GM12801 (cell line): ENCODE measurements around the gene NKX2-1.

Source experiments
- CTCF ChIP-seq: IDR thresholded peaks from one replicate; pipeline ENCODE4 v1.5.1; 2011; ENCODE audit warnings: control low read depth; ENCODE audit not compliant: insufficient read length; ENCODE audit errors: extremely low read depth

NKX2-1 gene

DNA sequence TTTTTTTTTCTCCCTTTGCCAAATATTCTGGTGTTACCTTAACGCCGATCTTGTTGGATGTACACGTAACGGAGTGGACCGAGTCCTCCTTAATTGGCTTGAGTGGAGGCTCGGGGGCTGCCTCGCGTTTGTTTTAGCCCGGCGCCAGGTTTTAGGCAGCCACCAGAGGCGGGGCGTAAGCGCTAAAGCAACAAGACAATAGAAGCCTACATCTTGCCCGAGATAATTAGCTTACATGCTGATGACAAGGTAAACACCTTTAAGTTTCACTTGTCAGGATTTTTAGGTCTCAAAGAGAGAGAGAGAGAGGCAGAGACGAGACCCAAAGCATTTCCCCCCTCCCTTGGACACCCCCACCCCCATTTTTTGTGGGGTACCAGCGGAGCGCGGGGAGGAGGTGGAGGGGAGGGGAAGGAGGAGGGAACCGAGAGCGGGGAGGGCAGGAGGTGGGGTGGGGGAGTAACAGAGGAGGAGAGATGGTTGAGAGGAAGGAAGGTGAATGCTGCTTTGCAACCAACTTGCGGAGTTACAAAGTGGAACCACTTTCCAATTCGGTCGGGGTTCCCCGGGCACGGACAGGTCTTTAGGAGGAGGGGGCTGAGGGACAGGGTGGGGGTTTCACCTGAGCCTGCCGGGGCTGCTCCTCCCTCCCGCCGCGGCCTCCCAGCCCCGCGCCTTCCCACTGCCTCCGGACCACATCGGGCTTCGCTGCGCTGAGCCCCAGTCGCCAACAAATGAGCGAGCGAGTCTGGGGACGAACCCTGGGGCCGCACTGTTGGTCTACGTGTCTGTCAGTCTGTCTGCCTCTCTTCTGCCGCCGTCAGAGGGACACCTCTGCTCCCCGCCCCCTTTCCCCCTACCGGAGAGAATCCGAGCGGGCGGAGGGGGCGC is at the start of gene NKX2-1:
Gene NKX2-1, minus strand, starts transcription at position 802 of the 891 bp plus-strand sequence. Its CDS starts 103 bp downstream, at position 699.
- no peak for TF ChIP-seq CTCF

DNA sequence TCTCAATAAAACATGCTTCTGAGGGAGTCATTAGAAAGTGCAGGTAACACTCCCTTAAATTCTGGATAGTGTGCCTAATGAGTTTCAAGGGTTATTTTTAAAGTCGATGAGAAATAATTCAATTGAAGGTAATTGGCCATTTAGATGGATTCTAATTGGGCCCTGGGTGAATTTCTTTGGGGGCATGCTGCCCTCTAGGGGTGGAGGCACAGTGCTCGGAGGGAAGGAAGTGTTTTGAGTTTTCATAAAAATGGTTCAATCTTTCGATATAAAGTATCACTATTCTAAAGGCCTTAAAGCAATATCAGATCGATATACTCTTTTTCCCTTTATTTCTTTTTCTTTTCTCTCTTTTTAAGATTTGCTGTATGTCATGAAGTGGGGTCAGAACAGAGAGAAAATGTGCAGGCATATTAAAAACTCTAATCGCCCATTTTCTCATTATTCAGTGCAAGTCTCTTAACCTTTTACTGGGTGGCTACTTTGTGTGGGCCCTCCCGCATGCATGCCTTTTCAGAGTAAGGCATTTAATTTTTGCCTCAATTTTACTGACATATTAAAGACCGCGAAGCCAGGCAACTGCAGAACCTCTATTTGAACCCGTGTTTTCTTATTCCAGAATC is 36.9 kb upstream of the NKX2-1 start:
- TF ChIP-seq CTCF: no peak

GRCh38 chr14:36555998-36556743 is 36.1 kb upstream of the NKX2-1 start:
- no peak for TF ChIP-seq CTCF

- TF ChIP-seq CTCF: no peak
Measured at GRCh38 chr14:36553656-36554260, 33.7 kb upstream of the NKX2-1 start.

- TF ChIP-seq CTCF: no peak
Measured at GRCh38 chr14:36550899-36551298, 30.9 kb upstream of the NKX2-1 start.

DNA sequence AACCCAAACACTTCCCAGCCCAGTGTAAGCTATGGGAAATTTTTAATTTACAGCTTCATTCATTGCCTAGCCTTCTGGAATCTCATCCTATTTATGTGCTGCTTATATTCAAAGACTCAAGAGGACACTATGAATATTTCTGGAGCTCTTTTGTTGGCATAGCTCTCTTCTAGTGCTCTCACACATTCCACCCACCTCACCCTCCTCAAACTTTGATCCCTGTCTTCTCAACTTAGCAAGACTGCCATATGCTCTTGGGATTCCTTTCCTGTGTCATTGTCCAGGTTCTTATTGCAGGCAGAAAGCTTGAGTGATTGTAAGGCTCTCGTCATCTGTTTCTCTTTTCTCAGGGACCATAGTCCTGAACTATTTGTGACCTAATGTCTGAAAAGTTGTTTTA is 18.0 kb upstream of the NKX2-1 start:
- no peak for TF ChIP-seq CTCF

DNA sequence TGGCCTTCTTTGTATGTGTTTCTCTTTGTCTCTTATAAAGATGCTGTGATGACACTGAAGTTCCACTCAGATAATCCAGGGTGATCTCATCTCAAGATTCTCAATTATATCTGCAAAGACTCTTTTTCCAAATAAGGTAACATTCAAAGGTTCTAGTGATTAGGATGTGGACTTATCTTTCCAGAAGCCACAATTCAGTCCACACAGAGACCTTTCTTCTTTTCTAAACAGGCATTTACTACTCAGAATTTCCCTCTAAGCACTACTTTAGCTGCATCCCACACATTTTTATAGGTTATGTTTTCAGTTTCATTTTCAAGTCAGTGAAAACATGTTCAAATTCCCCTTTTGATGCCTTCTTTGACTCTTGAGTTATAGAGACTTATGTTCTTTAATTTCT is 9.0 kb upstream of the NKX2-1 start:
- no peak for TF ChIP-seq CTCF
